Measurements from ENCODE around the gene MEMO1.
"Not testable (repeated sequence)": the region's sequence is repeated elsewhere in the genome, so short reads cannot be mapped to it uniquely, and the experiment has no call there.

GRCh38 chr2:31956934-31957333 is 53.9 kb downstream of the MEMO1 start:
- not testable (repeated sequence) for TF ChIP-seq CTCF, POLR2A (IDR thresholded peaks at IDR 0.05)
